ENCODE results near the gene PI4KB. TPM values are rescaled to one million over a fixed set of nuclear protein-coding genes. Genes with fewer than 3 reads are reported as not detected.

Gene PI4KB
- total and polyA plus RNA-seq, 9 of the 15 experiments (the other 6 are each of a cell fraction or from before 2014, with no cell fraction given): 3.1 to 65.4 (median 45.1) TPM

- TF ChIP-seq NR0B1 (IDR thresholded peaks at IDR 0.05; ENCODE audit: partially characterized antibody) (no peak), SMAD3 (CRISPR knock-in tag; conservative IDR thresholded peaks at IDR 0.05) (0 out of 2 replicates have a peak, but pooled peaks have one; percentile 44), HDAC1 (IDR thresholded peaks at IDR 0.05) (peak in 1 of 2 experiments; percentile 90; a peak in 2 of 4 replicates), GMEB1 (CRISPR knock-in tag; IDR thresholded peaks at IDR 0.05) (peak; percentile 35; the same call in 1 of the 2 replicates), JUND (IDR thresholded peaks at IDR 0.05; ENCODE audit: borderline replicate concordance, low read depth, low read length) (peak; percentile 79), JUND (tag; IDR thresholded peaks at IDR 0.05; ENCODE audit: borderline replicate concordance, low read depth, low read length) (peak; percentile 98), PML (IDR thresholded peaks at IDR 0.05; ENCODE audit: low read length) (peak; percentile 78), ETV5 (CRISPR knock-in tag; IDR thresholded peaks at IDR 0.05; ENCODE audit: low read depth) (peak; percentile 90), SREBF1 (IDR thresholded peaks at IDR 0.05; ENCODE audit: borderline replicate concordance, low read depth, low read length) (no peak), FOSL1 (tag; conservative IDR thresholded peaks at IDR 0.05) (peak; percentile 80), TOE1 (IDR thresholded peaks at IDR 0.05; ENCODE audit: borderline replicate concordance) (peak; percentile 98), TOE1 (CRISPR knock-in tag; IDR thresholded peaks at IDR 0.05; ENCODE audit: borderline replicate concordance, low read depth) (peak; percentile 68; the same call in 1 of the 2 replicates), MAFK (IDR thresholded peaks at IDR 0.05; ENCODE audit: low read length) (peak; percentile 11; the same call in 1 of the 2 replicates), TARDBP (IDR thresholded peaks at IDR 0.05) (peak; percentile 97), MTA3 (IDR thresholded peaks at IDR 0.05; ENCODE audit: borderline replicate concordance) (peak; percentile 90; the same call in 1 of the 2 replicates), COPS2 (conservative IDR thresholded peaks at IDR 0.05) (no peak), RB1 (IDR thresholded peaks at IDR 0.05; ENCODE audit: low read depth) (peak; percentile 100), SMAD1 (IDR thresholded peaks at IDR 0.05; ENCODE audit: low read depth, low read length, partially characterized antibody) (peak; percentile 7), ZNF511 (CRISPR knock-in tag; IDR thresholded peaks at IDR 0.05) (peak; percentile 89), ZBTB7A (IDR thresholded peaks at IDR 0.05; ENCODE audit: borderline replicate concordance, control insufficient read depth, low read depth, low read length) (peak; percentile 53), RCOR1 (IDR thresholded peaks at IDR 0.05; ENCODE audit: borderline replicate concordance in 1 of 2, low read depth in 2 of 2, low read length in 2 of 2) (peak in 1 of 2 experiments; percentile 56; a peak in 1 of 4 replicates), TBP (optimal IDR thresholded peaks at IDR 0.05; ENCODE audit: low read depth, low read length) (peak; percentile 93), HES1 (IDR thresholded peaks at IDR 0.05; ENCODE audit: low read depth) (peak; percentile 60; the same call in 1 of the 2 replicates), KDM1A (IDR thresholded peaks at IDR 0.05) (peak in 1 of 2 experiments; percentile 18; a peak in 1 of 4 replicates), POLR2G (IDR thresholded peaks at IDR 0.05; ENCODE audit: low read depth, low read length) (peak; percentile 67)
Observed at GRCh38 chr1:151281225-151281968, 45.8 kb downstream of the PI4KB start (continued).
